Natural killer cell (primary cell): ENCODE measurements around the gene C20orf144. TPM values are rescaled to one million over a fixed set of nuclear protein-coding genes. Genes with fewer than 3 reads are reported as not detected.

Experiments
- ATAC-seq, 3 donors: fragments of 150-1000 bp in 2 of 3; fragments of 200-7000 bp in 1 of 3; cut with Tn5 transposase; 1 replicate in 1 of 3; 2 replicates in 2 of 3; pipeline ENCODE4 v1.10.0; 2021; ENCODE audit warnings: mild to moderate bottlenecking in 2 of 3, moderate library complexity in 2 of 3
- DNase-seq, 2 donors: peaks; one replicate each; pipeline versions ENCODE4 v3.0.0 to v3.0.0-alpha.2; 2013 to 2021; ENCODE audit warnings: mixed read lengths in 1 of 2
- H3K27ac ChIP-seq: one replicate; pipeline ENCODE4 v1.5.1; 2013; ENCODE audit warnings: mild to moderate bottlenecking, low read length
- H3K27me3 ChIP-seq: one replicate; pipeline ENCODE4 v1.6.1; 2013; ENCODE audit warnings: low read length; ENCODE audit not compliant: control insufficient read depth, insufficient read depth
- H3K36me3 ChIP-seq: one replicate; pipeline ENCODE4 v1.6.1; 2013; ENCODE audit warnings: low read length; ENCODE audit not compliant: control insufficient read depth, insufficient read depth
- H3K4me1 ChIP-seq: one replicate; pipeline ENCODE4 v1.6.1; 2013; ENCODE audit warnings: low read length; ENCODE audit not compliant: control insufficient read depth, insufficient read depth
- H3K4me3 ChIP-seq: one replicate; pipeline ENCODE4 v1.5.1; 2013; ENCODE audit warnings: low read length
- H3K9me3 ChIP-seq: one replicate; pipeline ENCODE4 v1.6.1; 2013; ENCODE audit warnings: low read length; ENCODE audit not compliant: control insufficient read depth, insufficient read depth
- H3K27ac Mint-ChIP-seq, 2 donors: one replicate each; pipeline ENCODE4 v1.8.0; 2022; ENCODE audit warnings: mild to moderate bottlenecking in 2 of 2, mixed read lengths in 2 of 2, moderate library complexity in 1 of 2
- H3K27me3 Mint-ChIP-seq, 2 donors: one replicate each; pipeline ENCODE4 v1.8.0; 2022; ENCODE audit warnings: low read depth in 2 of 2, mixed read lengths in 2 of 2
- H3K36me3 Mint-ChIP-seq: one replicate; pipeline ENCODE4 v1.8.0; 2022; ENCODE audit warnings: mixed read lengths
- H3K4me1 Mint-ChIP-seq, 2 donors: one replicate each; pipeline ENCODE4 v1.8.0; 2022; ENCODE audit warnings: mixed read lengths in 2 of 2
- H3K4me3 Mint-ChIP-seq: one replicate; pipeline ENCODE4 v1.8.0; 2022; ENCODE audit warnings: mild to moderate bottlenecking, moderate library complexity, mixed read lengths
- H3K9me3 Mint-ChIP-seq, 2 donors: one replicate each; pipeline ENCODE4 v1.8.0; 2022; ENCODE audit warnings: mixed read lengths in 2 of 2
- CTCF ChIP-seq: fragments of 200-600 bp; IDR thresholded peaks from one replicate; pipeline ENCODE4 v1.8.0; 2022; ENCODE audit warnings: antibody characterized with exemption
- WGBS: methylation state at CpG from one replicate; pipeline ENCODE4 v1.1.7; 2013; ENCODE audit warnings: missing lambda C conversion rate; ENCODE audit not compliant: insufficient coverage; 5-methylcytosine and 5-hydroxymethylcytosine counted together
- intact Hi-C: fragments of 100-400 bp; cut with micrococcal nuclease; formaldehyde crosslinking; loops from one replicate; pipeline ENCODE4 v1.14.2; 2022
- total RNA-seq, 4 donors: library from RNA; stranded (reverse); fragments of 120-200 nt in 1 of 4; gene quantifications; one replicate each; pipeline versions ENCODE4 v1.2.3 to v1.2.4, GENCODE V29; 2013 to 2022

Gene C20orf144
- total RNA-seq, 3 donors from 2014 or later (not counting 1 experiment from before 2014, with no cell fraction given), result 0.25 to 0.41 (median 0.33) TPM

- WGBS, result 94% methylated on average over 14 of the region's 16 CpGs
- H3K4me3 Mint-ChIP-seq, result no peak overlapping the region
These were observed 47.9 kb downstream of the C20orf144 start for GRCh38 chr20:33709905-33710541.

DNA sequence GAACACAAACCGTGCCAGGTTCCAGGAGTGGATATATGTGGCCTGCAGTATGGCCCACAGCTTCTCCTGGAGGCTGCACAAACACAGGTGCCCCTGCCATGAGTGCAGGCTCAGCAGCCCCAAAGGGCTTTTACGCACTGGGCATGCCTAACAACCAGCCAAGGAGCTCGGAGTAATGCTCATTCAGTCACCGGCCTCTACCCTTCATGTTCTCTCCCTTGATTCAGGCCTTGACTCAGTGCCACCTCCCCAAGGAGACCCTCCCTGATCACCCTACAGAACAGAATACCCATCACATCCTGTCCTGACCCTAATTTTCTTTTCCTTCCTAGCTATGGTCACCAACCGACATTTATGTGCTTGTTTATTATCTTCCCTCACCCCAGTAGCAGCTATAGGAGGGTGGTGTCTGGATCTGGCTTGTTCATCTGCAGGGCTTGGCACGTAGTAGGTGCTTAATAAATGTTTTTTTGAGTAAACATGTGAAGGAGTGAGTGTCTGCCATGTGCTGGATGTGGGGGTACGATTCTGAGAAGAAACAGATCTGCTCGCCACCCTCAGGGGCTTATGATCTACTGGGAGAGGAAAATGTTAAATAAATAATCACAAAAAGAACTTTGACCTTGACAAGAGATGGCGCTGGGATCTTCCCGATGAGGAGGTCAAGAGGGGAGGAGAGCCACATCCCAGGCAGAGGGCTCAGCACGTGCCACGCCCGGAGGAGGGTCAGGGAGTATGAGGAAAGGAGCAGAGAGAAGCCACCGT, 48.7 kb downstream of the C20orf144 start:
- Mint-ChIP-seq H3K36me3 (peaks cover 8% of the 10 kb centered on the region), H3K4me1 (peaks cover 0 to 11% of the 10 kb centered on the region in 2 donors), H3K27me3 (no peaks in the 10 kb centered on the region), H3K27ac (no peak overlapping the region), H3K4me3 (no peak overlapping the region), H3K9me3 (no peaks in the 10 kb centered on the region)
- Histone ChIP-seq H3K4me1 (no peaks in the 10 kb centered on the region), H3K27me3 (no peaks in the 10 kb centered on the region), H3K9me3 (no peaks in the 10 kb centered on the region), H3K4me3 (no peak overlapping the region), H3K36me3 (peaks cover 38% of the 10 kb centered on the region), H3K27ac (no peak overlapping the region)
- TF ChIP-seq CTCF, result no peak
- DNase-seq (no peak), ATAC-seq (no peak)
- intact Hi-C loops, result loop anchor here (2.0 kb wide), 1 partner anchor 66 kb away; no protein-coding TSS in a partner anchor
- WGBS, result 97% methylated on average over 13 of the region's 14 CpGs

More at GRCh38 chr20:33709905-33710541, 47.9 kb downstream of the C20orf144 start:
- Histone ChIP-seq H3K4me3 (no peak overlapping the region), H3K27me3 (no peaks in the 10 kb centered on the region), H3K36me3 (peaks cover 38% of the 10 kb centered on the region), H3K27ac (no peak overlapping the region), H3K9me3 (no peaks in the 10 kb centered on the region), H3K4me1 (no peaks in the 10 kb centered on the region)
- no peak for ATAC-seq
- peaks cover 0 to 11% of the 10 kb centered on the region in 2 donors for H3K4me1 Mint-ChIP-seq
- no peaks in the 10 kb centered on the region for H3K9me3 Mint-ChIP-seq
- TF ChIP-seq CTCF, result no peak
- intact Hi-C loops, result loop anchor here (2.0 kb wide), 1 partner anchor 67 kb away; no protein-coding TSS in a partner anchor
- no peaks in the 10 kb centered on the region for H3K27me3 Mint-ChIP-seq
- peaks cover 8% of the 10 kb centered on the region for H3K36me3 Mint-ChIP-seq
- DNase-seq, result no peak
- H3K27ac Mint-ChIP-seq, result no peak overlapping the region

GRCh38 chr20:33711446-33711738, 49.3 kb downstream of the C20orf144 start:
- DNase-seq (no peak), ATAC-seq (no peak)
- no peak overlapping the region for H3K4me3 ChIP-seq
- no peak overlapping the region for H3K27ac ChIP-seq
- H3K27me3 Mint-ChIP-seq, result no peaks in the 10 kb centered on the region
- no peak overlapping the region for H3K4me3 Mint-ChIP-seq
- H3K9me3 Mint-ChIP-seq, result no peaks in the 10 kb centered on the region
- TF ChIP-seq CTCF, result no peak
- H3K27me3 ChIP-seq, result no peaks in the 10 kb centered on the region
- WGBS, result 100% methylated on average over 1 of the region's 1 CpG
- H3K4me1 Mint-ChIP-seq, result peaks cover 0 to 11% of the 10 kb centered on the region in 2 donors
- peaks cover 38% of the 10 kb centered on the region for H3K36me3 ChIP-seq
- no peaks in the 10 kb centered on the region for H3K9me3 ChIP-seq
- H3K27ac Mint-ChIP-seq, result no peak overlapping the region
- intact Hi-C loops, result loop anchor here (2.0 kb wide), 1 partner anchor 65 kb away; no protein-coding TSS in a partner anchor
- H3K36me3 Mint-ChIP-seq, result peaks cover 8% of the 10 kb centered on the region
- H3K4me1 ChIP-seq, result no peaks in the 10 kb centered on the region

Other genes starting within 250 kb of the C20orf144 start
- 1 to 10 TPM; 1.2 to 2.4 (median 1.8) TPM for gene SNTA1, start 218.6 kb upstream of the C20orf144 start, total RNA-seq
- 10 to 100 TPM; 16.5 to 27.5 (median 18.5) TPM for gene CBFA2T2, start 172.2 kb upstream of the C20orf144 start, total RNA-seq
- 1 to 10 TPM in 2 of 3 donors, under 1 TPM in 1; 0.80 to 2.2 (median 1.1) TPM for gene ACTL10, start 4.6 kb downstream of the C20orf144 start, total RNA-seq
- gene NECAB3, start 12.1 kb downstream of the C20orf144 start, total RNA-seq, result 10 to 100 TPM in 2 of 3 donors, 1 to 10 TPM in 1; 9.7 to 18.1 (median 13.4) TPM
- 1 to 10 TPM; 4.6 to 5.6 (median 4.7) TPM for gene E2F1, start 24.1 kb downstream of the C20orf144 start, total RNA-seq
- gene PXMP4, start 58.0 kb downstream of the C20orf144 start, total RNA-seq, result 1 to 10 TPM; 4.7 to 6.6 (median 6.2) TPM
- gene ZNF341, start 69.7 kb downstream of the C20orf144 start, total RNA-seq, result 1 to 10 TPM; 3.6 to 5.1 (median 4.3) TPM
- 10 to 100 TPM; 63.7 to 74.0 (median 70.0) TPM for gene CHMP4B, start 149.0 kb downstream of the C20orf144 start, total RNA-seq